ENCODE results near the gene ALOX12B. TPM values are rescaled to one million over a fixed set of nuclear protein-coding genes. Genes with fewer than 3 reads are reported as not detected.

Gene ALOX12B
- total and polyA plus RNA-seq, 11 donors, result not detected

DNA sequence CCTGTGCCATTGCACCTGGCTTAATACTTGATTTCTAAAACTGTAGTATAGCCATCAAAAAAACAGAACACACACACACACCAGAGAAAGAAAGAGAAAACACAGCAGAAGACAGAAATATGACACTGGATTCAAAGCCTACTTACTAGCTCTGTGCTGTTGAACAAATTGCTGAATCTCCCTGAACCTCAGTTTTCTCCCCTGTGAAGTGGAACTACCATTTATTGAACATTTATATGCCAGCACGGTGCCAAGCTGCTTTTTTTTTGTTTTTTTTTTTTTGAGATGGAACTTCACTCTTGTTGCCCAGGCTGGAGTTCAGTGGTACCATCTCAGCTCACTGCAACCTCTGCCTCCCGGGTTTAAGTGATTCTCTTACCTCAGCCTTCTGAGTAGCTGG lies 13.2 kb upstream of the ALOX12B start:
- 80 to 91% (median 88%) methylated on average over 2 of the region's 2 CpGs for WGBS, 4 donors
- DNase-seq (no peak), ATAC-seq (no peak)
- no peak overlapping the region for H3K27ac ChIP-seq
- intact Hi-C loops (cut with DNase I), result no loop called here
- no peaks in the 10 kb centered on the region for H3K4me1 ChIP-seq
- peaks cover 0 to 14% (median 0%) of the 10 kb centered on the region in 9 donors for H3K27me3 ChIP-seq
- TF ChIP-seq, protein P1, sequence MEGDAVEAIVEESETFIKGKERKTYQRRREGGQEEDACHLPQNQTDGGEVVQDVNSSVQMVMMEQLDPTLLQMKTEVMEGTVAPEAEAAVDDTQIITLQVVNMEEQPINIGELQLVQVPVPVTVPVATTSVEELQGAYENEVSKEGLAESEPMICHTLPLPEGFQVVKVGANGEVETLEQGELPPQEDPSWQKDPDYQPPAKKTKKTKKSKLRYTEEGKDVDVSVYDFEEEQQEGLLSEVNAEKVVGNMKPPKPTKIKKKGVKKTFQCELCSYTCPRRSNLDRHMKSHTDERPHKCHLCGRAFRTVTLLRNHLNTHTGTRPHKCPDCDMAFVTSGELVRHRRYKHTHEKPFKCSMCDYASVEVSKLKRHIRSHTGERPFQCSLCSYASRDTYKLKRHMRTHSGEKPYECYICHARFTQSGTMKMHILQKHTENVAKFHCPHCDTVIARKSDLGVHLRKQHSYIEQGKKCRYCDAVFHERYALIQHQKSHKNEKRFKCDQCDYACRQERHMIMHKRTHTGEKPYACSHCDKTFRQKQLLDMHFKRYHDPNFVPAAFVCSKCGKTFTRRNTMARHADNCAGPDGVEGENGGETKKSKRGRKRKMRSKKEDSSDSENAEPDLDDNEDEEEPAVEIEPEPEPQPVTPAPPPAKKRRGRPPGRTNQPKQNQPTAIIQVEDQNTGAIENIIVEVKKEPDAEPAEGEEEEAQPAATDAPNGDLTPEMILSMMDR (IDR thresholded peaks at IDR 0.05), result no peak
- no peak for TF ChIP-seq POLR2A (IDR thresholded peaks at IDR 0.05)
- no peaks in the 10 kb centered on the region for H3K9me3 ChIP-seq
- H3K4me3 ChIP-seq, result no peak overlapping the region
- no peaks in the 10 kb centered on the region for H3K36me3 ChIP-seq

- no peaks in the 10 kb centered on the region for H3K4me1 ChIP-seq
- TF ChIP-seq, protein P1 (IDR thresholded peaks at IDR 0.05), result no peak
- no peak for TF ChIP-seq POLR2A (IDR thresholded peaks at IDR 0.05)
- WGBS, 4 donors, result 45 to 58% (median 53%) methylated on average over 2 of the region's 2 CpGs
- H3K9me3 ChIP-seq, result no peaks in the 10 kb centered on the region
- DNase-seq, result no peak
- intact Hi-C loops (cut with DNase I), result no loop called here
- H3K27me3 ChIP-seq, result peaks cover 0 to 21% (median 0%) of the 10 kb centered on the region in 9 donors
- no peak overlapping the region for H3K4me3 ChIP-seq
- ATAC-seq, result no peak
- H3K36me3 ChIP-seq, result no peaks in the 10 kb centered on the region
- no peak overlapping the region for H3K27ac ChIP-seq
Measured at GRCh38 chr17:8100111-8100510, 12.6 kb upstream of the ALOX12B start.

DNA sequence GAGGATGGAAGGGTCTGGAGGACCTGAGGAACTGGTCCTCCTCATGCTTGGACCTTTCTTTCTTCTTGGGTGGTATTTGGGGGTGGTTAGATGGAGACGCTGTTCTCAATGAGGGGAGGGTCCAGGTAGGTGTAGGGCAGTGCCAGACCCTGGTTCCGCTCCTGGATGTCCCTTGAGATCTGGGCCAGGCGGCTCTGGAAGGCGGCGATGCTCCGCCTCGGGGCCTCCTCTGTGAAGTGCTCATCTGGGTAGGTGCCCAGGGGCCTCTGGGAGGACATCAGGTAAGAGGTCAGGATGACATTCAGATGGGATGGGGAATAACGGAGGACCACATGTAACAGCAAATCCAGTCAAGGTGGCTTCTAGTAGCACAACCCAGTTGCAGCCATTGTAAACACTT lies 9.0 kb upstream of the ALOX12B start:
- Histone ChIP-seq H3K27me3 (peaks cover 0 to 44% (median 5%) of the 10 kb centered on the region in 9 donors), H3K4me1 (no peaks in the 10 kb centered on the region), H3K4me3 (no peak overlapping the region), H3K27ac (no peak overlapping the region), H3K36me3 (no peaks in the 10 kb centered on the region), H3K9me3 (no peaks in the 10 kb centered on the region)
- ATAC-seq, result no peak
- TF ChIP-seq POLR2A (IDR thresholded peaks at IDR 0.05), result no peak
- TF ChIP-seq, protein P1 (IDR thresholded peaks at IDR 0.05), result no peak
- intact Hi-C loops (cut with DNase I), result loop anchor here in 1 of 10 donors (10.0 kb wide), 1 partner anchor 198 kb away; the partner anchor contains the start of gene SLC25A35
- WGBS, 4 donors, result 88 to 93% (median 89%) methylated on average over 8 of the region's 8 CpGs
- no peak for DNase-seq

DNA sequence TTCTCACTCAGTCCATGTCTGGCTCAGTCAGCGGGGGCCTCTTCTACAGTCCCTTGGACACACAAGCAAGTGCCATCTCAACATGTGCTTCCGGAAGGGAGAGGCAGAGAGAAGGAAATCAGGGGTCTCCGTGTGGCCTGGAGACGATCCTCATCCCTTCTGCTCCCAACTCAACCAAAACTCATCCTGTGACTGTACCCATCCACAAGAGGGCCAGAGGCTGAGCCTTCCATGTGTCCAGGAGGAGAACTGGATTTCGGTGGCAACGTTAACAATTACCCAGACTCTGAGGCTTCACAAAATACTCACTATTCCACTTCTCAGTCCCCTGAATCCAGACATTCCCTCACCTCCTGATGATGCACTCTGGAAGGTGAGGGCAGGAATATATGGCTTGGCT lies 7.8 kb upstream of the ALOX12B start:
- no peaks in the 10 kb centered on the region for H3K4me1 ChIP-seq
- intact Hi-C loops (cut with DNase I), result loop anchor here in 1 of 10 donors (10.0 kb wide), 1 partner anchor 199 kb away; the partner anchor contains the start of gene SLC25A35
- no peak overlapping the region for H3K27ac ChIP-seq
- ATAC-seq (no peak), DNase-seq (no peak)
- WGBS, 4 donors, result 58 to 81% (median 75%) methylated on average over 6 of the region's 6 CpGs
- H3K9me3 ChIP-seq, result no peaks in the 10 kb centered on the region
- H3K36me3 ChIP-seq, result no peaks in the 10 kb centered on the region
- no peak overlapping the region for H3K4me3 ChIP-seq
- no peak for TF ChIP-seq POLR2A (IDR thresholded peaks at IDR 0.05)
- TF ChIP-seq, protein P1 (IDR thresholded peaks at IDR 0.05), result no peak
- H3K27me3 ChIP-seq, result peaks cover 0 to 50% (median 11%) of the 10 kb centered on the region in 9 donors

Data from heart left ventricle (tissue), 16 donors.